ENCODE measurements around the gene LGALS12.
A peak's percentile ranks its signal among the peaks of the same experiment; 100 is the strongest.

LGALS12 gene, protein sequence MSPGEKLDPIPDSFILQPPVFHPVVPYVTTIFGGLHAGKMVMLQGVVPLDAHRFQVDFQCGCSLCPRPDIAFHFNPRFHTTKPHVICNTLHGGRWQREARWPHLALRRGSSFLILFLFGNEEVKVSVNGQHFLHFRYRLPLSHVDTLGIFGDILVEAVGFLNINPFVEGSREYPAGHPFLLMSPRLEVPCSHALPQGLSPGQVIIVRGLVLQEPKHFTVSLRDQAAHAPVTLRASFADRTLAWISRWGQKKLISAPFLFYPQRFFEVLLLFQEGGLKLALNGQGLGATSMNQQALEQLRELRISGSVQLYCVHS

DNA sequence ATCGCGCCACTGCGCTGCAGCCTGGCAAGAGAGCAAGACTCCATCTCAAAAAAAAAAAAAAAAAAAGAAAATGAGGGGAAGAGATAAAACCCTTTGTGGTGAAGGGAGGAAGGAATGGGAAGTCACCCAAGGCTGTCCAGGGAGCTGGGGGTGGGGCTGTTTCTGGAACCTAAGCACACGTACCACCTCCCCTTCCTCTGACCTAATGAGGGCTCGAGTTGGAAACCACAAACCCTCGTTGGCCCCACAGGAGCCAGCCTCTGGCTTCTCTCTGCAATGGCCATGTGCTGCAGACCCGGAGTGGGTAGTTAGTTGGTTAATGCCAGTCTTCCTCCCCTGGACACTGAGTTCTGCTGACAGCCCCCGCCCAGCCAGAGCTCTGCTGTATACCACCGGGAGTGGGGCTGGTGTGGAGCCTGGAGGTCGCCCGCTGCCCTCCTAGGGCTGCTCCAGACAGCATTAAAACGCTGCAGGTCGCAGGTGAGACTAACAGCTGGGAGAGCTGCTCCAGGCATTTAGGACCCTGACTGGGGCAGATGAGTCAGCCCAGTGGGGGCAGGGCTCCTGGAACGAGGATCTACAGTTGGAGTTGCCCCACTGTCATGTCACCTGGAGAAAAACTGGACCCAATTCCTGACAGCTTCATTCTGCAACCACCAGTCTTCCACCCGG is at the start of gene LGALS12:
TSS of gene LGALS12 (plus strand) at position 228 of the 672 bp plus-strand sequence. CDS start at position 603, 375 bp downstream.
- no peak for DNase-seq (ENCODE audit: low read depth)

DNA sequence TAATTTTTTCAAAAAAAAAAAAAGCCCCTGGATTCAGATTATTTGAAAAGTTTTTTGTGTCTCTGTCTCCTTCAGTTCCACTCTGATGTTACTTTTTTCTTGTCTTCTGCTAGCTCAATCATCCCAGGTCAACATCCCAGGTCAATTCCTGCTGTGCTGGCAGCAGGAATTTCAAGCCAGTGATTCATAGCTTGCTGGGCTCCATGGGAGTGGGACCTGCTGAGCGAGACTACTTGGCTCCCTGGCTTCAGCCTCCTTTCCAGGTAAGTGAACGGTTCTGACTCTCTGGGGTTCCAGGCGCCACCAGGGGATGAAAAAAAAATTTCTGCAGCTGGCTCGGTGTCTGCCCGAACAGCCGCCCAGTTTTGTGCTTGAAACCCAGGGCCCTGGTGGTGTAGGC is 46.3 kb upstream of the LGALS12 start:
- DNase-seq (ENCODE audit: low read depth): no peak

DNA sequence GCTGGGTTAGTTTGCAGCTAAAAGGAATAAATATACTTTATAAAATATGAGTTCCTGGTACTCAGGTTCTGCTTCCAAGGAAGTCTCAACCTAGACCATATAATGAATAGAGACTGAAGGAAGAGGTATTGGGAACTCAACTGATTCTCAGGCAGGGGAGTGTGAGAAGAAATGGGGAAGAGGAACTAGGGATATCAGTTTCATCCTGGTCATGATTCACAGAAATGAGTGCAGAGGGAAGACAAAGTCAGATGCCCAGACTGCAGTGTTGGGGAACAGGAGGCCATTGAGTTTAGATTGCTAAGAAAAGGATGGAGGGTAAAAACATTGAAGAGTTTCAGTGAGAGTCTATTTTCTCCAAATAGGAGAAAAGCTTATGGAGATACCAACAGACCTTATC is 43.7 kb upstream of the LGALS12 start:
- no peak for DNase-seq (ENCODE audit: low read depth)

DNA sequence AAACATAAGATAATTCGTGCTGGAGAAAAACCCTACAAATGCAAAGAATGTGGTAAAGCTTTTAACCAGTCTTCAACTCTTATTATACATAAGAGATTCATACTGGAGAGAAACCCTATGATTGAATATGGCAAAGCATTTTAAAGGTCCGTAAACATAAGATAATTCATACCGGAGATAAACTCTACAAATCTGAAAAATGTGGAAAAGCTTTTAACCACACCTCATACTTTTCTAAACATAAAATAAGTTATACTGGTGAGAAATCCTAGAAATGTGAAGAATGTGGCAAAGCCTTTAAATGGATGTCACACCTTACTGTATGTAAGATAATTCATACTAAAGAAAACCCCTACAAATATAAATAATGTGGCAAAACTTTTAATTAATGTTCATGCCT is 35.6 kb upstream of the LGALS12 start:
- no peak for DNase-seq (ENCODE audit: low read depth)

DNA sequence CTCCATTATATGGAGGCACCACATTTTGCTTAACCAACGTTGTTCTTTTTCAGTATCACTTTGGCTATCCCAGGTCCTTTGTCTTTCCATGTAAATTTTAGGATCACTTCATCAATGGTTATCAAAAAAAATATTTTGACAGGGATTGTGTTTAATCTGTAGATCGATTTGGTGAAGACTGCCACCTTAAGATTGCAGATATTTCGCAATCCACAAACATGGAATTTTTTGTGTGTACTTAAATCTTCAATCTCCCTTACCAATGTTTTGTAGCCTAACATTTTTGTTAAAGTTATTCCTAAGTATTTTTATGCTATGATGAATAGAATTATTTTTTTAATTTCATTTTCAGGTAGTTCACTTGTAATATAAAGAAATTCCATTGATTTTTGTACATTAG is 33.5 kb upstream of the LGALS12 start:
- DNase-seq (ENCODE audit: low read depth): no peak

DNA sequence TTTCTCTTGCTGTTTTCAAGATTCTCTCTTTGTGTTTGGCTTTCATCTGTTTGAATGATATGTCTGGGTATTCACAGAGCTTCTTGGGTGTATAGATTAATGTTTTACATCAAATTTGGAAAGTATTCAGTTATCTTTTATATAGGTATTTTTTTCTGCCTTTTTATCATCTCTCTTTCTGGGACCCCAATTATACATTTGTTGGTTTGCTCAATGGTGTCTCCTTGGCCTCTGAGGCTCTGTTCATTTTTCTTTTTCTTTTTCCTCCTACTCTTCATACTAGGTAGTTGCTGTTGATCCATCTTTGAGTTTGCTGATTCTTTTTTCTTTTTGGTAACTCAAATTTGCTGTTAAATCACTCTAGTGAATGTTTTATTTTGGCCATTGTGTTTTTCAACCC is 29.3 kb upstream of the LGALS12 start:
- no peak for DNase-seq (ENCODE audit: low read depth)

DNA sequence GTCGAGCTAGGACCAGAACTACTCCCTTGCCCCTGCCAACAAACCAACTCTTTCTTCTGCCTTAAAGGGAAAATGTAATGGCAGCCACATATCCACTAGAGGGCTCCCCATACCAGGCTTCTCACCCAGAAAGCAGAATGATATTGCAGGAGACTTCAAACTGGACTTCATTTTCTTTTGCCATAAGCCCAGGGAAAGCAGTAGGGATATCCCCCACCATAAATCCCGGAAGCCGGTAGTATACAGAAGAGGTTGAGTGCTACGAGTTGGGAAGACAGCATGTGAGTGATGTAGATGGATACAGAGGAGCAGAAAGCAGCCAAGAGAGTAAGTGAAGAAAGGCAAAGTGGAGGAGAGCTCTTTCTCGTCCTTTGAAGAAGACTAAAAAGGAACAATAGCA is 27.0 kb upstream of the LGALS12 start:
- peak; percentile 62 for DNase-seq (ENCODE audit: low read depth)

DNA sequence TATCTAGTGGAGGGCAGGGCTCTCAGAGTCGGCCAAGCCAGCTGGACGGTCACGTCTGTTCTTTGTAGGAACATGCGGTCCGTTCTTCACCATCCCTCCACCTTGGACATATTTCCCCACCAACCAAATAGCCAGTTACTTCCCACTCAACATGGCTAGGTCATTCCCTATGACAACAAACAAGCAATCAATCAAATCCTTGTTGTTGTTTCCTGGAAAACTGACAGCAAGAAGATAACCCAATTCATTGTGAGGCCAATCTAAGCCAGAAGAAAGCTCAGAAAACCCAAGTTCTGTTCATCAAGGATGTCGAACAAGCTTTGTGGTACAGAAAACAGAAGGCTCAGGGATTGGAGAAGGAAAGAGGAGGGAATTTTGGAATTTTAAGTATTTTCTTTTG is 25.8 kb upstream of the LGALS12 start:
- no peak for DNase-seq (ENCODE audit: low read depth)

DNA sequence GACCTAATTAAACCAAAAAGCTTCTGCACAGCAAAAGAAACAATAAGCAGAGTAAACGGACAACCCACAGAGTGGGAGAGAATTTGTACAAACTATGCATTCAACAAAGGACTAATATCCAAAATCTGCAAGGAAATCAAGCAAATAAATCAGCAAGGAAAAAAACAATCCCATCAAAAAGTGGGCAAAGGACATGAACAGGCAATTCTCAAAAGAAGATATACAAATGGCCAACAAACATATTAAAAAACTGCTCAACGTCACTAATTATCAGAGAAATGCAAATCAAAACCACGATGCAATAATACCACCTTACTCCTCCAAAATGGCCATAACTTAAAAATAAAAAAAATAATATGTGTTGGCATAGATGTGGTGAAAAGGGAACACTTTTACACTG is 20.1 kb upstream of the LGALS12 start:
- no peak for DNase-seq (ENCODE audit: low read depth)

DNA sequence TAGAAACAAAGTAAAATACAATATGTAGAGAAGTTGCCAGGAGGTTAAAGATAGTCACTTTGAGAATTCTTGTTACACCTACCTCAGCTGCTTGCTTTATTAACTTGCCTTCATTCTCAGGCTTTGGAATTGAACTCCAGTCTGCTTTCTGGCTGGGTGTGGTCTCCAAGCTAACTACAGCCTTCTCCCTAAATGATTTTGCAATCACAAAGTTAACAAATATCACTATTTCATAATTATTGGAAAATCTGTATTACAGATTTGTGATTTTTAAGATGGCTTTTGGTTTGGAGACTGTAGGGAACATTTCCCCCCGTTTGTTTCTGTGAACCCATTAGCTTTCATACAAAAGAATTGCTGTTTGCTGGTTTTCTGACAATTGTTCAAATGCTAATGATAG is 17.1 kb upstream of the LGALS12 start:
- DNase-seq (ENCODE audit: low read depth): no peak

DNA sequence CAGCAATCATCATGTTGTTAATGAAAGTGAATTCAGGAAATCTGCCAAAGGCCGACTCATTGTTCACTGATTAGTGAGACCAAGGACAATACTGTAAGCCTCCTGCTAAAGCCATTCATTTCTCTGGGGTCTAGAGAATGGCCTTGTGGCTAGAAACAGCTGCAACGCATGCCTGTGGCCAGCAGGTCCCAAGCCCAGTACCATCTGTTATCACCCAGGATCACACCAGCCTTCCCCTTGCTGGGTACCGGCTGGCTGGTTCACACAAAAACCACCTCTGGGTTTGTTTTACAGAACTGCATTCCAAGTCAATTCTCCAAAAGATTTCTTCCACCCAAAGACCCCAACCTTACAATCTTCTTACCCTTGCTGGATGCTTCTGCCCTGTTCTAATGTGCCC is 16.0 kb upstream of the LGALS12 start:
- DNase-seq (ENCODE audit: low read depth): no peak

DNA sequence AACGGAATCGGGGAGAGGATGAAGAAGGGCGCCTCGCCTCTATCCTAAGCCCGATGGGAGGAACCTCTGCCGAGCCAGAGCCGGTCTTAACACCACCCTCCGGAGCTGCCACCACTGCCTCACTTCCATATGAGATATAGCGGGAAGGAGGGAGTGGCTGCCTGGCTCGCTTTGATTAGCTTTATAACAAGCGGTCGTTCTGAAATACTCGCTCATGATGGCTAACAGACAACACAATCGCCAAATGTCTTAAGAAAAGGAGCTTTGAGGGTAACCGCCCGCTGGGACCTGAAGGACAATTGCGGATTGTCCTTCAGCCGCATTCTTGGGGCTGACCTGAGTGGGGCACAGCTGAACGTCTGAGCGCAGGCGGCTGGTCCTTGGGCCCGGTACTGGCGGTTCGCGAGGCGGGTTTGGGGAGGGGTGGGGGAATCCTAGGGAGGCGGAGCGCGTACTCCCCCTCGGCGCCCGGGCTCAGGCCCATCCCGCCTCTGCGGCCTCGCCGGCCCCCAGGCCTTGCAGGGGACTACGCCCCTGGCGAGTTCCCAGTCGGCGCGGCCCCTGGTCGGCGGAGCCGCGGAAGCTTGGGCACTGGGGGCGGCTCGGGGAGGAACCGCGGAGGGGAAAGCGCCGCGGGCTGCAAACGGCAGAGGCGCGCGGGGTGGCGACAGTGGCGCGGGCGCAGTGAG is 15.2 kb upstream of the LGALS12 start, which contains the start of gene PLAAT5:
TSS of gene PLAAT5 (minus strand) at position 617 of the 689 bp plus-strand sequence. CDS start at position 484, 133 bp downstream.
- DNase-seq (ENCODE audit: low read depth): no peak

DNA sequence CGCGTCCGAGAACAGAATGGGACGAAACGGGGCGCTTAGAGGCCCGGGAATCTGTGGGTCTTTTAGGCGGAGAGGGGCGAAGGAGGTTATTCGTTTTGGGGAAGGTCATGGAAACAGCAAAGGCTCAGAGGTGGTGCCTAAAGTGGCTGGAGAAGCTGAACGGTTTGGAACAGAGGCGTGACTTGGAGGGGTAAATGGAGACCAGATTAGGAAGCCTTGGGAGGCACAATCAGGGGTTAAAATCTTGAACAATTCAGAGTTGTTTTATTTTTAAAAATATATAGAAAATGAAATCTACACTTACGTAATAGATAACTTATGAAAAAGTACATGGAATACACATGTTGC is 14.7 kb upstream of the LGALS12 start:
- DNase-seq (ENCODE audit: low read depth): no peak

DNA sequence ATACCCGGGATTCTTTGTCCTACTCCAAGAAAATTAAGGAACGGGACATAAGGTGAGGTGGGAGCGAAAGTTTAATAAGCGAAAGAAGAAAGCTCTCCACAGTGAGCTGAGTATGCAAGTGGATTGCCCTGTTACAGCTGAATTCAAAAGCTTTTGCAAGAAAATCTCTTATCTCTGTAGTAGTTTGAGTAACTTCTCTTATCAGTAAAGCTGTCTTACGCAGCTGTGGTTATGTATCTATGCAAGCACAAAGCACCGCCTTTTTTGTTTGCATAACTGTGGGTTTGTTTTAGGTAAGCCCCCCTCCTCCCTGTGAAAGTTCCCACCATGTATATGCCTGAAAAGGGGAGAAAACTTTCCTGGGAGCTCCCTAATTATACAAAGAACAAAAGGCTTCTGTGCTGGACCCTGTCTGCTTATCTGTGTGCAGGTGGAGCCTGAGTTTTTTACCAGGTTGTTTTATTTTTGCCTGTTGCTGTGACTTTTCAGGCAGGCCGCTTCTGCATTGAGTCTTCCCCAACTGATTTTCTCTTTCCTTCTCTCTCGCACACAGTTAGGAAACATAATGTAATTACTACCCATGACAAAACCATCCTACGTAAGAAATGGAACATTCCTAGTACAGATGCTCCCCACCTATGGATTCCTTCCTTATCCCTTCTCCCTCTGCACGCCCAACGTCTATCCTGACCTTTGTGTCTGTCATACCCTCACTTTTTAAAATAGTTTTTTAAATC is 14.1 kb upstream of the LGALS12 start:
- no peak for DNase-seq (ENCODE audit: low read depth)

DNA sequence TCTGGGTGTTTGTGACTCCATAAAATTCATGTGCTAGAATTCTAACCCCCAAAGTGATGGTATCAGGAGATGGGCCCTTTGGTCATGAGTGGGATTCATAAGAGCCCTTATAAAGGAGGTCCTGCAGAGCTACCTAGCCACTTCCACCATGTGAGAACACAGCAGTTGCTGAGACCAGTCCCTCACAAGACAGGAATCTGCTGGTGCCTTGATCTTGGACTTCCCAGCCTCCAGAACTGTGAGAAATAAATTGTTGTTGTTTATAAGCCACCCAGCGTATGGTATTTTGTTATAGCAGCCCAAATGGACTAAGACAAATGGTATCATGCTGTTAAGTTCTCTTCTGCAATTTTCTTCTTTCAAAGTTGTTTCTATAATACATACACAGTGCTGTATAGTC is 13.4 kb upstream of the LGALS12 start:
- no peak for DNase-seq (ENCODE audit: low read depth)

DNA sequence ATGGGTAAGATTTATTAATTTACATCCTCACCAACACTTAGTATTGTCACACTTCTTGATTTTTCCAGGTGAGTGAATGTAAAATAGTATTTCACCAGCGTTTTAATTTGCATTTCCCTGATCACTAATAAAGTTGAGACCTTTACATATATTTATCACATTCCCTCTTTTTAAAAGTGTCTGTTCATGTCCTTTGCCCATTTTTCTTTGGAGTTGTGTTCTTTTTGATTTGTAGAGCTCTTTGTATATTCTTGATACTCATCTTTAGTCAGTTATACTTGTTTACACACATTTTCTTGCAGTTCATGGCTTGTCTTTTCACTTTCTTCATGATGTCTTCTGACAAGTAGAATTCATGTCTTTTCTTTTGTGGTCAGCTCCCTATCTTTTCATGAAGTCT is 12.8 kb upstream of the LGALS12 start:
- DNase-seq (ENCODE audit: low read depth): no peak

DNA sequence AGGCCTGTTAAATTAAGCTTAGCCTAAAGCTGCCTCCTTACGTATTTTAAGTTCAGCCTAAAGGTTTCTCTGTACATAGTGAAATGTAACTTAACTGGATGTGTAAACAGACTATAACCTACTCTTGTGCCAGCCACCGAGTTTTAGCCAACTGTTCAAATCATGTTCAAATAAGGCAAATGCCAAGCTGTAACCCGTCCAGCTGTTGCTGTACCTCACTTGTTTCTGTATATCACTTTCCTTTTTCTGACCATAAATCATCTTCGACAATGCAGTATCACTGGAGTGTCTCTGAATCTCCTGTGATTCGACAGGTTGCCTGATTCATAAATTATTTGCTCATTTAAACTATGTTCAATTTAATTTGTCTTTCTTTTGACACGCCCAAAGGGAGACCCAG is 10.9 kb upstream of the LGALS12 start:
- DNase-seq (ENCODE audit: low read depth): no peak

DNA sequence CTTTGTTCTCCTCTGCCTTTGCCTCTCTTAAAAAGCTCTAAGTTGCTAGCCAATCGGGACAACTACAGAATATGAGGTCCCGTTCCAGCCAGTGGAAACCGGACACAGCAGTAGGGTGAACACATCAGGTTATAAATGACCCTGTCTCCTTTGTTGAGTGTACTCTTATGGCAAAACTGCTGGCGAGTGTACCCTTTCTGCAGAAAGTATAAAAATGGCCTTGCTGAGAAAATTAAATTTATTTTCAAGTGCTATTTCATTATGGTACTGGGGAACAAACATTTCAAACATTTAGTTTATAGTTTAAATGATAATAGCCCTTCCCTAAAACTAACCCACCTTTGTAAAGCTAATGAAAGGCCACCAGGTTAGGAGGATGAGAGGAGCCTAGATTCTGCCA is 6.0 kb upstream of the LGALS12 start:
- no peak for DNase-seq (ENCODE audit: low read depth)

DNA sequence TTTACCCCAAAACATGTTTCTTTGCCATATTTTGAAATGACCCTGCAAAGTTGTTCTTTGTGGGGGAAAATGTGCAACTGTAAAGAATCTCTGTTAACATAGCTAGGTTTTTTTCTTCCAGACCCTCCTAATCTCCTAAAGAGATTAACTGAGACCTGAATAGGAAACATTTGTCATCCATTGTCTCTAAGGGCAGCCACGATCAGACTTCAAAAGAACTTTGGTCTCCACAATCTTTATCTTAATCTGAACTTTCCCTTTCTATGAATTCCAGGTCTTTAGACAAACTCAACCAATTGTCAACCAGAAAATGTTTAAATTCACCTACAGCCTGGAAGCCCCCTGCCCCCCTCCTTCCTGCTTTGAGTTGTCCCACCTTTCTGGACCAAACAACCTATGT is 4.6 kb upstream of the LGALS12 start:
- DNase-seq (ENCODE audit: low read depth): no peak

DNA sequence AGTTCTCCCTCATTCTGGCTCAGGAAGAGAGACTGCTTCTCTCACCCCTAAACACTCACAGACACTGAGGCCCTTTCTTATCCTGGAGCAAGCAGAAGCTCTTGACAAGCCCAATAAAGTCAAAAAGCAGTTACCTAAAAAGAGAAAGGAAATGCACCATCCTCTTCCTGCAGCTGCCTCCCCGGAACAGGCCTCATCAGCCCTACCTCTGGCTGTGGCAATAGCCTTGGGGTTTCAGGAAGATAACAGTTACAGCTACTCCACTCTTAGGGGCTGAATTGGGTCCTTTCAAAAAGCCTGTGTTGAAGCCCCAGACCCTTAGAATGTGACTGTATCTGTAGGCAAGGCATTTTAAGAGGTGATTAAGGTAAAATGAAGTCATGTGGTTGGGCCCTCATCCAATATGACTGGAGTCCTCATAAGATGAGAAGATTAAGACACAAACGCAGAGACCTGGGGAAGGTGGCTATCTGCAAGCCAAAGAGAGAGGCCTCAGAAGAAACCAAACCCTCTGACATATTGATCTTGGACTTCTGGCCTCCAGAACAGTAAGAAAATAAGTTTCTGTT is 3.5 kb upstream of the LGALS12 start:
- DNase-seq (ENCODE audit: low read depth): no peak

DNA sequence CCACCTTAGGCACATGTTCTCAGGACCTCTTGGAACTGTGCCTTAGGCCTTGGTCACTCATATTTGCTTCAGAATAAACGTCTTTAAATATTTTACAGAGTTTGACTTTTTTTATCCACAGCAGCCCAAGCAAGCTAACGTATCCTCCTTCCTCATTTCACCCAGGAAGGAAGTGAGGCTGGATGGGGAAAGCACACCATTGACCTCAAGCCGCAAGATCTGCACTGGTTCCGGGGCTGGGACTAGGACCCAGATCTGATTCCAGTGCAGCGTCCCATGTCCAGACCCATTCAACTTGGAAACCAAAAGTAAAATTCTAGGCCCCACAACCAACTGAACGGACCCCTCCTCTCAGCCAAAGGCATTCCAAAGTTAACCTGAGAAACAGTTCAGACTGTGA is 2.4 kb upstream of the LGALS12 start:
- no peak for DNase-seq (ENCODE audit: low read depth)

DNA sequence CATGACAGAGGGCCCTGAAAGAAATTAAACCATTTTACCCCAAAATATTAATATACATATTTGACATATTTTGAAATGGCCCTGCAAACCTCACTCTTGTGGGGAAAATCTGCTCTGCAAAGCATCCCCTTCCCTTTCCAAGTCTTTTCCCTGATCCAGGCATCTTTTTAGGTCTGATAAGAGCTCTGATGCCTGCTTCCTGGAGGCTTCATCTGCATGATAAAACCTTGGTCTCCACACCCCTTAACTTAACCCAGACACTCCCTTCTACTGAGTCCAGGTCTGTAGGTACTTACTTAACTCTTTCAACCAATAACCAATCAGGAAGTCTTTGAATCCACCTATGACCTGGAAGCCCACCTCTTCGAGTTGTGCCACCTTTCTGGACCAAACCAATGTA is 1.8 kb upstream of the LGALS12 start:
- no peak for DNase-seq (ENCODE audit: low read depth)

Measured in fibroblast of gingiva (primary cell).